Measurements from ENCODE around the gene HOXC6.

DNA sequence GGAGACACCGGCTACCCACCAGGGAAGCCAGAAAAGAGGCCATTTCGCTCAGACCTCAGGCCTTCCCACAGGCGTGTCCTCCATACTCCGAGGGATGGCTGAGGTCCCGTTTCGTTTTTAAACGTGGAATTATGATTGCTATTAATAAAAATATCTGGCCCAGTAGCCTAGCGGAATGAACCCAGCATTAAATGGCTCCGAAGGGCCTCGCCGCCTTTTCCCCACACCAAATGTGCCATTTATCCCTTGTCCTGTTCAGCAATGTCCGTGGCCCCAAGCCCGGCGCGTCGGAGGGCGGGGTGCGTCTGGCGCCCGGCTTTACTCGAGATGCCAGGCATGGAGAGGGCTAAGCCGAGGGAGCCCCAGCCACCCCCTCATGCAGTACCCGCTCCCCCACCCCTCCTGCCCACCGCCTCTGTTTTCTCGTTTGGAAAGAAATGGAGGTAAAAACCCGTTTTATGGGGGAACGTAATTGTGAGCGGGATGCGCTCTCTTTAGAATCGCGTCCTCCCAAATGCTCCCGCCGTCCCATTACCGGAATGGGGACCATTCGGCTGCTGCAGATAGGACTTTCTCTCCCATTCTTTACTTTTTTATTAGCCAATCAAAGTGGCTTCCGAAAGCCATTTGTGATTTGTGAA, 13.7 kb upstream of the HOXC6 start:
- TF ChIP-seq REPIN1 (CRISPR knock-in tag; IDR thresholded peaks at IDR 0.05; ENCODE audit: borderline replicate concordance, low read depth) = no peak
- TF ChIP-seq HNRNPLL (IDR thresholded peaks at IDR 0.05; ENCODE audit: low read depth, low read length, poor library complexity, severe bottlenecking) = no peak

Measured in HepG2 (cell line).